Transverse colon (tissue), 4 donors: ENCODE data around the gene SEPTIN12. TPM values are rescaled to one million over a fixed set of nuclear protein-coding genes. Genes with fewer than 3 reads are reported as not detected.

Experiments
- DNase-seq: peaks from one replicate; pipeline ENCODE4 v3.0.0-alpha.2; 2019
- H3K27ac ChIP-seq, 4 donors: fragments of 200-600 bp; sonication (generic); 2 replicates each; pipeline ENCODE4 v1.5.1; 2016 to 2018; ENCODE audit warnings: inconsistent platforms in 4 of 4
- H3K27me3 ChIP-seq: fragments of 200-600 bp; sonication (generic); 2 replicates; pipeline ENCODE4 v1.5.1; 2017; ENCODE audit warnings: inconsistent platforms
- H3K36me3 ChIP-seq, 4 donors: fragments of 200-600 bp; sonication (generic); 2 replicates each; pipeline ENCODE4 v1.5.1; 2017 to 2019; ENCODE audit warnings: inconsistent platforms in 4 of 4
- H3K4me1 ChIP-seq, 4 donors: fragments of 200-600 bp; sonication (generic); 2 replicates each; pipeline ENCODE4 v1.5.1; 2017 to 2020; ENCODE audit warnings: inconsistent platforms in 4 of 4
- H3K4me3 ChIP-seq, 4 donors: fragments of 200-600 bp; sonication (generic); 1 replicate in 1 of 4; 2 replicates in 3 of 4; pipeline versions ENCODE4 v1.5.1 to v1.6.1; 2017 to 2019; ENCODE audit warnings: inconsistent platforms in 4 of 4
- H3K9me3 ChIP-seq, 2 donors: fragments of 200-600 bp; sonication (generic); 2 replicates each; pipeline ENCODE4 v1.5.1; 2017 to 2019; ENCODE audit warnings: inconsistent platforms in 2 of 2
- CTCF ChIP-seq, 5 experiments: fragments of 200-600 bp in 3 of 5; fragments of 450-650 bp in 2 of 5; sonication (generic) in 3 of 5; IDR thresholded peaks; 1 replicate in 2 of 5; 2 replicates in 3 of 5; pipeline ENCODE4 v1.5.1; 2016 to 2017; ENCODE audit warnings: antibody characterized with exemption in 5 of 5, inconsistent platforms in 3 of 5, mild to moderate bottlenecking in 2 of 5, moderate library complexity in 1 of 5
- EP300 ChIP-seq: sonication (generic); formaldehyde crosslinking; IDR thresholded peaks from one replicate; pipeline ENCODE4 v1.6.1; 2017; ENCODE audit warnings: antibody characterized with exemption, low read depth
- POLR2A ChIP-seq: fragments of 450-650 bp; IDR thresholded peaks from one replicate; pipeline ENCODE4 v1.6.1; 2016; ENCODE audit warnings: antibody characterized with exemption, mild to moderate bottlenecking, moderate library complexity
- POLR2AphosphoS5 ChIP-seq, 3 donors: sonication (generic); formaldehyde crosslinking; IDR thresholded peaks; one replicate each; pipeline ENCODE4 v1.6.1; 2016; ENCODE audit warnings: antibody characterized with exemption in 3 of 3
- WGBS, 2 donors: methylation state at CpG; one replicate each; pipeline ENCODE4 v1.1.5; 2018; ENCODE audit warnings: low coverage in 1 of 2; 5-methylcytosine and 5-hydroxymethylcytosine counted together
- in situ Hi-C, 4 donors: fragments of 200-750 bp; cut with MboI; loops; one replicate each; pipeline versions ENCODE4 v1.15.0 to v1.15.1; 2017; ENCODE audit warnings: low sequenced_read_pairs in 3 of 4, low pct_ligation_motif_present in 1 of 4, low pct_unique_long_range_greater_than_20kb in 1 of 4
- intact Hi-C: fragments of 100-400 bp; cut with DNase I; formaldehyde crosslinking; loops from one replicate; pipeline ENCODE4 v1.15.1; 2023; ENCODE audit warnings: low total_unique reads
- total RNA-seq, 4 donors: library from RNA; depleted of rRNA; stranded (reverse); fragments of >200 nt; gene quantifications; one replicate each; pipeline ENCODE4 v1.1.0, GENCODE V29; 2016

Gene SEPTIN12
- total RNA-seq, 4 donors from 2014 or later = not detected

- in situ Hi-C loops (no loop called here), intact Hi-C loops (loop anchor here (5.0 kb wide), 1 partner anchor 293 kb away; no protein-coding TSS in a partner anchor)
- no peak overlapping the region for H3K4me3 ChIP-seq
- DNase-seq = no peak
- peaks cover 0 to 10% (median 4%) of the 10 kb centered on the region in 4 donors for H3K4me1 ChIP-seq
- TF ChIP-seq EP300 (no peak), CTCF (IDR thresholded peaks at IDR 0.05) (no peak), POLR2A (no peak), POLR2AphosphoS5 (IDR thresholded peaks at IDR 0.05) (no peak)
- no peaks in the 10 kb centered on the region for H3K27me3 ChIP-seq
- H3K27ac ChIP-seq = no peak overlapping the region
- H3K36me3 ChIP-seq = peaks cover 0 to 14% (median 5%) of the 10 kb centered on the region in 4 donors
- WGBS, 2 donors = 87 to 89% methylated on average over 7 to 13 of the region's 16 CpGs
- no peaks in the 10 kb centered on the region for H3K9me3 ChIP-seq
These were observed 39.3 kb downstream of the SEPTIN12 start for GRCh38 chr16:4748682-4749411.

- Histone ChIP-seq H3K4me3 (no peak overlapping the region), H3K36me3 (peaks cover 0 to 13% (median 5%) of the 10 kb centered on the region in 4 donors), H3K9me3 (no peaks in the 10 kb centered on the region), H3K27me3 (no peaks in the 10 kb centered on the region), H3K27ac (peak overlapping the region in 1 of 4 donors; percentile 18), H3K4me1 (peaks cover 3 to 15% (median 7%) of the 10 kb centered on the region in 4 donors)
- TF ChIP-seq EP300 = no peak
- no peak for TF ChIP-seq POLR2A
- TF ChIP-seq CTCF (IDR thresholded peaks at IDR 0.05) = no peak
- TF ChIP-seq POLR2AphosphoS5 (IDR thresholded peaks at IDR 0.05) = no peak
- WGBS, 2 donors = 82 to 85% methylated on average over 10 to 14 of the region's 14 CpGs
- in situ Hi-C loops = no loop called here
- DNase-seq = no peak
- intact Hi-C loops = loop anchor here (5.0 kb wide), 1 partner anchor 294 kb away; no protein-coding TSS in a partner anchor
These were observed 40.1 kb downstream of the SEPTIN12 start for GRCh38 chr16:4747906-4748681.

GRCh38 chr16:4746991-4747574, 41.1 kb downstream of the SEPTIN12 start:
- Histone ChIP-seq H3K4me1 (peaks cover 6 to 19% (median 8%) of the 10 kb centered on the region in 4 donors), H3K27me3 (no peaks in the 10 kb centered on the region), H3K4me3 (no peak overlapping the region), H3K9me3 (no peaks in the 10 kb centered on the region), H3K27ac (peak overlapping the region in 2 of 4 donors; percentile 16 to 18), H3K36me3 (peaks cover 0 to 4% (median 1%) of the 10 kb centered on the region in 4 donors)
- in situ Hi-C loops (no loop called here), intact Hi-C loops (loop anchor here (5.0 kb wide), 1 partner anchor 295 kb away; no protein-coding TSS in a partner anchor)
- WGBS, 2 donors = 61% methylated on average over 13 of the region's 15 CpGs; no CpG with 5 or more reads in 1 of the 2 donors
- TF ChIP-seq CTCF (IDR thresholded peaks at IDR 0.05) = no peak
- no peak for TF ChIP-seq POLR2A
- TF ChIP-seq EP300 = no peak
- TF ChIP-seq POLR2AphosphoS5 (IDR thresholded peaks at IDR 0.05) = no peak
- no peak for DNase-seq

- TF ChIP-seq POLR2AphosphoS5 (IDR thresholded peaks at IDR 0.05) (no peak), POLR2A (no peak), EP300 (no peak), CTCF (IDR thresholded peaks at IDR 0.05) (no peak)
- in situ Hi-C loops = no loop called here
These were observed 41.9 kb downstream of the SEPTIN12 start for GRCh38 chr16:4746215-4746614.

More at GRCh38 chr16:4746215-4746614, 41.9 kb downstream of the SEPTIN12 start:
- H3K4me3 ChIP-seq = no peak overlapping the region
- H3K4me1 ChIP-seq = peaks cover 6 to 19% (median 8%) of the 10 kb centered on the region in 4 donors
- DNase-seq = no peak
- H3K27ac ChIP-seq = no peak overlapping the region
- H3K36me3 ChIP-seq = no peaks in the 10 kb centered on the region
- H3K27me3 ChIP-seq = no peaks in the 10 kb centered on the region
- intact Hi-C loops = loop anchor here (5.0 kb wide), 1 partner anchor 296 kb away; no protein-coding TSS in a partner anchor
- 88 to 100% methylated on average over 3 to 8 of the region's 8 CpGs for WGBS, 2 donors
- H3K9me3 ChIP-seq = no peaks in the 10 kb centered on the region
